Mucosa of gallbladder (tissue), 1 donor: ENCODE measurements around the gene ANKRD63. TPM values are rescaled to one million over a fixed set of nuclear protein-coding genes. Genes with fewer than 3 reads are reported as not detected.
A peak's percentile ranks its signal among the peaks of the same experiment; 100 is the strongest.

Experiments used
- DNase-seq: peaks from one replicate; pipeline ENCODE4 v3.0.0-alpha.2; 2020; ENCODE audit warnings: low spot score
- total RNA-seq: library from RNA; stranded (reverse); gene quantifications from one replicate; pipeline ENCODE4 v1.2.1, GENCODE V29; 2021
- donor health status: DM: no; HTN: no; CAD: no.

Gene ANKRD63
- total RNA-seq, 1 donor from 2014 or later = 1.6 TPM

DNA sequence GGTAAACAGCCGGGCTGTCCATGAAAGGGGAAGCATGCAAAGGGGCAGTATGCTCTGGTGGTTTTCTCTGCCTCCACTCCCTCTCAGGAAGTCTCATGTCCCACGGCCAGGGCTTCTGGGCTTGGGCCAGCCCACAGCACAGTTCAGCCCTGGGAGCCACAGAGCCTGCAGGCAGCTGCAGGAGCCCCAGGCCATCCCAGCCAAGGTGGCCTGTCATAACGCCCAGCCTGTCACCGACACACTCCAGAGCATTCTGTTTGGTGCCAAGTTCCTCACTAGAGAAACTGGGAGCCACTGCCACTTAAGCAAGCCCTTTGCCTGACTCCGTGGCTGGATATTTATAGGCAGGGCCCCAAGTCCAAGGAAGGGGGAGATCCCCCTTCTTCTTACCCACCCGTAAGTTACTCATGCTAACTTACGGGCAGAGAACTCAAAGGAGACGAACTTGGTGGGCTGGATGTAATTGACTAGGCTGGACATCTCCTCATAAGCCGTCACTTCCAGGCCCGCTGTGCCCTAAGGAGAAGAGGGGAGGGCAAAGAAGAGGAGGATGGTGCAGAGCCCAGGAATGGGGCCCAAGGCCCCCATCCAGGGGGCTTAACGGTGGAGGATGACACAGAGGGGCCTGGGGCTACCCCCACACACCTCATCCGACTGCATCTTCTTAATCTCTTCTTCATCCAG, 13.2 kb upstream of the ANKRD63 start:
- DNase-seq = no peak

DNA sequence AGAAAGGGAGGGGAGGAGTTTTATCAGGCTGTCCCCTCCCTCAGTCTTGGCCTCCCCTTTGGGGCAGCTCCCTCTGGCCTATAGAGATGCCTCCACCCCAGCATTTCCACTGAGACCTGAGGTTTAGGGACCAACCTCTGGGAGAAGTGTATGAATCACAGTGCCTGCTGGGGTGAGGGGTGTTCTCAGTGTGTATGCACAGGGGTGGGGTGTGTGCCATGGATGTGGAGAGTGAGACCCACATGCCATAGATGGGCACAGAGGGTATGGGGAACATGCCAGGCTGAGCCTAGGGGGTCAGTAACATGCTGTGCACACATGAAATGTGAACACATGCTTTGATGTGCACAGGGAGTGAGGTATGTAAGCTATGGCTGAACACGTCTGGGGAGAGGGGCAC, 12.4 kb upstream of the ANKRD63 start:
- DNase-seq = no peak

DNA sequence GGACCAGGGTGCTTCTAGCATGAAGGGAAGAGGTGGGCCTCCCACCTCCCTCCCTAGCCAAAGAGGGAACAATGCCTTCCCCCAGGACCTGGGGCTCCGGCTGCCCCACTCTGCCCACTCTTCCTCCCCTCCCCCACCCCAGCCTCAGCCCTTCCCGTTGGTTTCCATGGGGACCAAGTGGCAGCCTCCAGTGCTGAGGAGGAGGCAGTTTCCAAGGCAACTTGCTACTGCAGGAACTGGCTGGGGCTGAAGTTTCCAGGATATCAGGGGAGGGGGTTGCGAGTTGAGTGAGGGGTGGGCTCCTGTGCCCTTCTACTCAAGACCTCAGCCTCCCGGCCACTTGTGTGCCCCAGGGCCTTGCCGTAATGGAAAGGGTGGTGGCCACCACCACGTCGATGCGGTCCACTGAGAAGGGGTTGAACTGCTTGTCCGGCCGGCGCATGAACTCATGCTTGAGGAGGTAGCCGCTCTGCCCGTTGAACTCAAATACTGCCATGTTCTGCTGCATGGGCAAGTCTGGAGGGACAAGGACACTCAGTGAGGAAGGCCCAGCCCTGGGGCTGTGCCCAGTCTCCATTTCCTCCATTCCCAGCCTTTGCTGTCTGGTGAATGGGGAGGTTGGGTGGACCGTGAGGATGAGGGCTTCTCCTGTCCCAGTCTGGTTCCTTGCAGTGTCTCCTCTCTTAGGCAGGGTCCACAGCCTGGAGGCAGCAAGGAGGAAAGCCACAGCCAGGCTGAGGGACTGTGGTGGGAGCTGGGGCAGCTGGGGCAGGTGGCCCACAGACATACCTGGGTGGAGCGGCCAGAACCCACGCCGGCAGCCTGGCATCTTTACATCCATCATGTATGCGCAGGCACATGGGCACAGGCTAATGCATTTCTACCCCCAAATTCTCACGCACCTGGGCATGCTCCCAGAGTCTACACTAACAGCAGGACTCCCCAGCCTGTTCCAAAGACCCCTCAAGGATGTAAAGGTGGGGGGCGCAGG, 11.3 kb upstream of the ANKRD63 start:
- DNase-seq = no peak

DNA sequence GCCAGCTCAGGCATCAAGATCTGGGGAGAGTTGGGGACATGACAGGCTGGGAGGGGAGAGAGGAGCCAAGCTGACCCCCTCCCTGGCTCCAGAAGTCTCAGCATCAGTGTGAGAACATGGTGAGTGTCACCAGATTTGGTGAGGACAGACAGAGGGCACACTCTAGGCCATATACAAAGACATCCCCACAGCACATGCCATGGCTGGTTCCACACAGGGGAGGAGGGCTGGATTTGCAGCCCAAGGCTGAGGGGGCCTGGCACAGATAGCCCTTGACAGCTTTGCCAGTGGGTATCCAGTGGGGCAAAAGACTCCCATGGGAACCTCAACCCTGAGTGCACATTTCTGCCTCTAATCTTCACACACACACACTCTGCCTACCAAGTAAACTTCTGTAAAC, 10.1 kb upstream of the ANKRD63 start:
- DNase-seq = no peak

DNA sequence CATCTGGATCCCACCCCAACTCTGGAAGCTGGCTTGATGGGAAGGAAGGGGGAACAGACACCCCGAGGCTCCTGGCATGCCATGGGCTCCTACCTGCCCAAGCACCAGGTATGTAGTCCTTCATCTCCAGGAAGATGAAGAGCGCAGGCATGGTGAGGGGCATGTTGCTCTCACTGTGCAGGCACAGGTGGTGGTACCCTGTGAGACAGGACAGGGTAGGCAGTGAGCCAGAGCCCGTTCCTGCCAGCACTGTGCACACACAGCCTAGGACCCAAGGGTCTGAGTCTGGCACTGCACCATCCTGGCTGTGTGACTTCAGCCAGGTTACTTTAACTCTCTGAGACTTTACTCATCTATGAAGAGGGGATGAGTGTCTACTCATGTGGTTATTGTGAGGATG, 9.4 kb upstream of the ANKRD63 start:
- no peak for DNase-seq

DNA sequence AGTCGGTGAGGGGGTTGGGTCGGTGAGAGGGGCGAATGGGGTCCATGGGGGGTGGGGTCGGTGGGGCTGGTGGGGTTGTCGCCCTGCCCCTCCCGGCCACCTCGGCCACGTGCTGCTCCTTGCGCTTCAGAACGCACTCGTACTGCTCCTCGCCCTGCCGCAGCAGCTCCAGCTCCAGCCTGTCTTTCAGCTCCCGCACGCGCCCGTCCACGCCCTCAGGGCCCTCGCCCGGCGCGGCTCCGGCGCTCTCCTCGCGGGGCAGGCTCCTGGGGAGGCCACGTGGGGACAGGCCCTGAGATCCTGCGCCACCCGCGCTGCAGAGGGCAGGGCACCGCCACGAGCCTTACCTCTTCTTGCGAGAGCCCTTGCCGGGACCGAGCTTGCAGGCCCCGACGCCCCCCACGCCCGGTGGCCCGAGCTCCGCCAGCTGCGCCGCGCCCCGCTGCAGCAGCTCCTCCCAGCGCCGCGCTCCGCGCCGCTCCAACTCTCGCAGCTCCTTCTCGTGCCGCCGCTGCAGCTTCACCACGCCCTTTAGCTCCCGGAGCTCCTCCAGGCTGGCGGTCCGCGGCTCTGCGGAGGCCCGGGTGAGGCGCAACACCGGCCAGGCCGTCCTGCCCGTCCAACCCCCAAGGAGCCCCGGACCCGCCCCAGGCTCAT, 8.2 kb upstream of the ANKRD63 start:
- DNase-seq = no peak

DNA sequence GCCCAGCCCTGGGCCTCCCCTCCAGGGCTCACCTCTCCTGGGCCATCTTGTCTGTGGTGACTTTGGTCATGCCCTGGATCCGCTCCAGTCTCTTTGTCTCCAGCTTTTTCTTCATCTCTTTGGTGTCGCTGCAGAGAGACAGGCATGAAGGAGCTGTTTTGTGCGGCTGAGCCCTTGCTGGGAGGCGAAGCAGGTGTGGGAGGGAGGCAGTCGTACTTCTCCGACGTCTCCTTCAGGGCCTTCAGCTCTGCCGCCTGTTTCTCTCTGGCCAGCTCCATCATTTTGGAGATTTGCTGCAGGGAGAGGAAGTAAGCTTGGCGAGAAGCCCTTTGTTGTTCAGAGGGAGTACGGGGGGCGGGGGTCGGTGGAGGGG, 7.7 kb upstream of the ANKRD63 start:
- no peak for DNase-seq

DNA sequence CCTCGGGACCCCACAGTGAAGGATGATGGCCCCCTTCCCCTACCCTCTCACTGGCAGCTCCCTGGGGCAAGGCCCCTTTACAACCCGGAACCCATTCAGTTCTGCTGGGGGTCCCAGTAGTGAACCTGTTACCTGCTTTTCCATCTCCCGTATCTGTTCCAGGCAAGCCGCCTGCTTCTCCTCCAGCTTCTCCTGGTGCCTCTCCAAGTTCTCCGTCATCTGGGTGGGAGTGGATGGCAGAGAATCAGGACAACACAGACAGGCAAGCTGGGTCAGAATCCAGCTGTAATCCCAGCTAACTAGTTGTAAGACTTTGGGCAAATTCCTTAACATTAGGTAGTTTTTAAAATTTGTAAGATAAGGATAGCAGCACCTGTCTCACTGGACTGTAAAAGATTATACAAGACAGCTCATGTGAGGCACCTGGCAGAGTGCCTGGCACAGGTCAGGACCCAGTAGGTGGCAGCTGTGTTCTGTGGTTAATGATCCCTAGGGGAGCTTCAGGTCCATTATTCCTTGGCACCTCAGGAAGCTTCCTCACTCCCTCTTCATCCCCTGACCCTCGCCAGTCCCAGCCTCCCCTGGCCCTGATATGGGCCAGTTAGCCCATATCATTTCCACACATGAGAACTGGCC, 6.4 kb upstream of the ANKRD63 start:
- peak; percentile 90 for DNase-seq

DNA sequence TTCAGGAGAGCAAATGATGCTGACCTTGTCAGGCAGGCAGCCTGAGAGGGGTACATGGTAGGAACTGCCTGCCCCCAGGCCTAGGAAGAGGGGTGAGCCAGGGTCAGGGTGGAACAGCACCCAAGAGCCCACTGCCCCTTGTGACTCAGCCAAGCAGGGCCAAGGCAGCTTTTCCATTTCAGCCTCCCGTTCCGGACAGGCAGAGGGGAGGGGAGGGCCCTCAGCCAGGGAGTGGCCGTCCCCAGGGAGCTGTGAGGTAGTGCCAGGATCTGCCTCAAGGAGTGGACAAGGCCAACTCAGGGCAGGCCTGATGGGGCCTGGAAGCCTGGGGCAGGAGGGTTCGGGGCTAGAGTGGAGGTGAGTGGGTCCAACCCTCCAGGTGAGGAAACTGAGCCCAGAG, 5.1 kb upstream of the ANKRD63 start:
- DNase-seq = no peak

DNA sequence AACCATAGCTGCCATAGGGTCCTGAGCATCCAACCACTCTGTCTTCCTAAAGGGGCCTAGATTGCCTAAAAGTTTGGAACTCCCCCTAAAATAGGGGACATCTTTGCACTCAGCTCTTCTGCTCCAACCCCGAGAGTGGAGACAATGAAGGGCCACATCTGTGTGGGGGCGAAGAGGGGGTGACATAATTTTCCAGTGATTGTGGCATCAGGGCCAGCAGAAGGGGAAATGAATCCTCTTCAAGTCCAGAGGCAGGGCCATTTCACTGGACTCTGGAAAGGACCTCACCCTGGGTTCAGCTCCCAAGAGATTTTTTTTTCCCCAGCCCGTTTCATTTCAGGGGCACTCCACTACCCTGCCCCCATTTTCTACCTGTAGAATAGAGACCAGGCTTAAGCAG, 4.6 kb upstream of the ANKRD63 start:
- DNase-seq = no peak

DNA sequence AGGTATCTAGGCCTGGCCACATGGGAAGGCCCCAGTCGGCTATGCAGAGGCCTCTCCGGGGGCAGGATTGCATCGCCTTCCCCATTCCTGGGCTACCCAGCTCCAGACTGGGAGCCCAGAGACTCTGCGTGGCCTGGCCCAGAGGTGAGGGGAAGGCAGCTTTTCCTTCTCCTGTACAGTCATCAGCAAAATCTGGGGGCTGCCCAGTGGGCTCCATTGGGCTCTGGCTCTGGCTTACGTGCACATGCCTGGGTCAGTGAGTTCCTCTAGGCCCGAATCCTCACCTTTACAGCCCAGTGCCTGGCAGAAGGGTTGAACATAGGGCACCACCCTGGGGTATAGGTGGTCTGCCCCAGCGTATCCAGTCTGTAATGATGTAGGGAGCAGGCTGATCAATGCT, 3.9 kb upstream of the ANKRD63 start:
- no peak for DNase-seq

DNA sequence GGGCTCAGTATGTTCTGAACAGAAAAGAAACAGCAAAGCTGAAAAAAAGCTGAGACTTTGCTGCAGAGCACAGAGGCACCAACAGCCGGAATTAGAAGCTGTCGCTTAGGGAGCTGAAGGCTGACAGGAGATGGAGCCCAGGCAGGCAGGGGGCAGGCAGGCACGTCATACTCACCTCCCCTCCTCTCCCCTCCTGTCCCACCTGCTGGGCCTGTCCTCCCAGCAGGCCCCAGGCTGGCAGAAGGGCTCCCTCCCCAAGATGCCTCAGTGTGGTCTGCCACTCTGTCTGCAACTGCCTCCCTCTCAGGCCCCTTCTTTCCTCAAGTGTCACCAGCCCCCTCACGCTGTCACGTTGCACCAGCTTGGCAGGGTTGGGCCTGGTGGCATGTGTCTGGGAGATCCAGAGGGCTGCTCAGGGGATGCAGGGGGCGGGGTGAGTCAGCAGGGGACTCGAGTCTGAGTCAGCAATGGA, 3.2 kb upstream of the ANKRD63 start:
- no peak for DNase-seq

DNA sequence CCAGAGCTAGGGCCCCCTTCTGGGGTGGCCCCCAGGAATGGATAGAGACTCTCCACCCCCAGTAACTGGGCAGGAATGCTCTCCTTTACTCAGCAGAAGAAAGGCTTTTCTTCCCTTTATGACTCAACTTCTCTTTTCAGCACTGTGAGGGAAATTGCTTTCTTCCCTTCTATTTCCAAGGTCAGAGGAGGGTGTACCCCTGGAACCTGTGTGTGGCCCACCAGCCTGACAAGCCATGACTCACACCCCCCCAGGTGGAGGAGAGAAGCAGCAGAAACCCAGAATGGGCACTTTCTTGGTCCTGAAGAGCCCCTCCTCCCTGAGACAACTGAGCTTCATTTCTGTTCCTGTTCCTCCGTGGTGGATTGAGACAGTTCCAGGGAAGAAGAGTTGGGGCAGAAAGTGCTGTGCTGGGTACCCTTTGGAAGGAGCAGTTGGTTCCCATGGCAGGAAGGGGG, 2.7 kb upstream of the ANKRD63 start:
- no peak for DNase-seq

DNA sequence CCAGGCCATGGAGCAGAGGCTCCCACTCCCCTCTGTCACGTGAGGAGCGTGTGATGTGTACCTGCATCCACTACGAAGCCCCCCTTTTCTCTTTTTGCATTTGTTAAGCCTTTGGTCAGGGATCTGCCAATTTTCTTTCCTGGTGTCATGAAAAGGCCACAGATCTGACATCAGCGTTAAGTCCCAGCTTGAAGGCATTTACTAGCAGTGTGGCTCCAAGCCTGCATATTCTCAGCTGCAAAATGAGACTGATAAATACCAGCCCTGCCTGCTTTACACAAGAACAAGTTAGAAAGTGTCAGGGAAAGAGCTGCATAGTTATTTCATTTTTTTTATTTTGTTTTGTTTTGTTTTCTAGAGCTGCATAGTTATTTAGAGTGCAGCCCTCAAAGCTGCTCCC, 2.3 kb upstream of the ANKRD63 start:
- DNase-seq = no peak

DNA sequence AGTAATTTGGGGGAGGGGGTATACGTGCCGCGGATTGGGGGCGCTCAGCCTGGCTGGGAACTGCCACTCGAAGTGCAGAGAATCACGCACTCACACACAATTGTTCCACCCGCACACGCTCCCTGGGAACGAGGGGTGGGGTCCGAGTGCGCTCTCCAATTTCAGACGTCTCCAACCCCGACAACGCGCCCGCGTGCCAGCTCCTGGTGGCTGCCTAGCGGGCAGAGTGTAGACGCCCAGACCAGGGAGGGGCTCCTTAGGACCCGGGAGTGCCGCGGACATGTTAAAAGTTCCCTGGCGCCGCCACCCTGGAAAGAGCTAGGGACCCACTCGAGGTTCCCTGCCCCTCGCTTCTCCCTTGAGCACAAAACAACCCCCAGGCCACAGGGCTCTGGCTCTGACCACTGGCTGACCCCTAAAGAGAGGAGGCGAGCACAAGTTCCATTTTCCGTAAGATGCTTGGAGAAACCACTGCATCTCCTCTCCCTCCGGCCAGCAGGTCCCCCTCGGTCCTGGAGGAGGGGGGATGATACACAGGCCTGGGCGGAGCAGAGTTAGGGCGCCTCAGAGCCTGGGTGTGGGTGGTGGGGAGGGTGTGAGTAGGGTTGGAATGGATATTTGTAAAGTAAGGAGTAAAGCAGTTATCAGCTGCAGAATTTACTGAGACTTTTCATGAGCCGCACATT, 894 bp upstream of the ANKRD63 start:
- DNase-seq = no peak

DNA sequence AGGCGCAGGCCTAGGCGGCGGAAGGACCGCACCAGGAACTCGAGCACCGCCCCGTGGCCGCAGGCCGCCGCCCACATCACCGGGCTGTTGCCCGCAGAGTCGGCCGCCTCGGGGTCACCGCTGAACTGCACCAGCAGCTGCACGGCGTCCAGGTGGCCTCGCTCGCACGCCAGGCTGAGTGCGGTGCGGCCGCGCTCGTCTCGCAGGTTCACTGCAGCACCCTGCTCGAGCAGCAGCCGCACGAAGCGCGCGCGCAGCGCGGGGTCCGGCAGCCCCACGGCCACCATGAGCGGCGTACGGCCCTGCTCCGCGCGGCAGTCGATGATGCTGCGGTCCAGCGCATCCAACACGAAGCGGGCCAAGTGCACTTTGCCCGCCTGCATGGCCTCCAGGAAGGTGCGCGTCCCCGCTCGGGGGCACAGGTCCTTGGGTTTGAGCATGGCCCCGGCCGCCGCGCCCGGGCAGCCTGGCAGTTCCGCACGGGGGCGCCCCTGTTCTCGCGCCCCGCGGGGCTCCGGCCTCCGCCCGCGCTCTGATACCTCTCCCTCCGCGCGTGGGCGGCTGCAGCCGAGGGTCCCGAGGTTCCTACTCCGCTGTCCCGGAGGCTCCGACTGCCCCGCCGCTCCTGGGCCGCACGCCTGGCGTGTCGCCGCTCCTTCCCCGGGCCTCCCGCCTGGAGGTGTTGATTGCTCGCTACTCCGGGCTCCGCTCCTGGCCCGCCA, 556 bp downstream of the ANKRD63 start:
- DNase-seq = peak; percentile 38

DNA sequence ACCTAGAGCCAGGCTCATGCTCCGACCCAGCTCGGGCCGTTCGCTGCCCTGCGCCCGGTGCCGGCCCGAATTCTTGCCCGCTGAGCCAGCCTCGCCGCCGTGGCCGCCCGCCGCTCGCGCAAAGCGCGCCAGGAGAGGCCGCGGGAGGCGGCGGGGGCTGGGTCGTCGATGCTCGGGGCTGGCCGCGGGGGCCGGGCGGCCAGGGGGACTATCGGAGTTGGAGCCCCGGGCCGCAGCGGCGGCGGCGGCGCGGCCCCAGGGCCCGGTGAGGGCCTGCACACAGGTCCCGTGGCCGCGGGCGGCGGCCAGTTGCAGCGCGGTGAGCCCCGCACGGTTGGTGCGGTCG, 1.1 kb downstream of the ANKRD63 start:
- DNase-seq = no peak

DNA sequence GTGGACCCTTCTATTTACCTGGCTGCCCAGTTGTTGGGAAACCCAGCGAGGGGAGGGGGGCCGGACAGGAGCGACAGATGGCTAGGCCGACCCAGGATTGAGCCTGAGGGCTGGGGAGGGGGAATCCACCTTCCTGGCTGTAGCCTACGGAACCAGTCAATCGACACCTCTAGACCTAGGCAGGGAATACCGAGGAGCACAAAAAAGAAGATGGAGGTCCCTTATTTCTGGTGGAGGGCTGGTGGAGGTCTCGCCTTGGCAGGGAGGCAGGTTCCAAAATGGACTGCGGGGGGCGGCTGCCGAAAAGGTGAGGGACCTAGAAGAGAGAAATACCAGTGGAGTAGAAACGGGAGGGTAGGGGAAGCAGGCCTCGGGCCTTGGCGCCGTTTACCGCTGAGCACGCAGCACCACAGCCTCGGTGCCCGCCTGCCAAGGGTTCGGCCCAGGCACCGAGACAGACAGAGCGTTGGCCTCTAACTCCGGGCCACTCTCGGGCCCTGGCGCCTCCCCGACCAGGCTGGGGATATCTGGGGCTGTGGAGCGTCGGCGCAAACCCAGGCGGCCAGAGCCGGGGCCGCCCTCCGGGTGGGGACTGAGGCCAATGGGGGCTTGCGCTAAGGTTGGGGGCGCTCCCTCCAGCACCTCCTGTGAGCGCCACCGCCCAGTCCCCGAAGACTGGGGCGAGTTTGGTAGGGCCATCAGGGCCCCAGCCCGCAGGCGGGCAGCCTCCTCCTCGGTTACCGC, 1.6 kb downstream of the ANKRD63 start:
- DNase-seq = no peak

DNA sequence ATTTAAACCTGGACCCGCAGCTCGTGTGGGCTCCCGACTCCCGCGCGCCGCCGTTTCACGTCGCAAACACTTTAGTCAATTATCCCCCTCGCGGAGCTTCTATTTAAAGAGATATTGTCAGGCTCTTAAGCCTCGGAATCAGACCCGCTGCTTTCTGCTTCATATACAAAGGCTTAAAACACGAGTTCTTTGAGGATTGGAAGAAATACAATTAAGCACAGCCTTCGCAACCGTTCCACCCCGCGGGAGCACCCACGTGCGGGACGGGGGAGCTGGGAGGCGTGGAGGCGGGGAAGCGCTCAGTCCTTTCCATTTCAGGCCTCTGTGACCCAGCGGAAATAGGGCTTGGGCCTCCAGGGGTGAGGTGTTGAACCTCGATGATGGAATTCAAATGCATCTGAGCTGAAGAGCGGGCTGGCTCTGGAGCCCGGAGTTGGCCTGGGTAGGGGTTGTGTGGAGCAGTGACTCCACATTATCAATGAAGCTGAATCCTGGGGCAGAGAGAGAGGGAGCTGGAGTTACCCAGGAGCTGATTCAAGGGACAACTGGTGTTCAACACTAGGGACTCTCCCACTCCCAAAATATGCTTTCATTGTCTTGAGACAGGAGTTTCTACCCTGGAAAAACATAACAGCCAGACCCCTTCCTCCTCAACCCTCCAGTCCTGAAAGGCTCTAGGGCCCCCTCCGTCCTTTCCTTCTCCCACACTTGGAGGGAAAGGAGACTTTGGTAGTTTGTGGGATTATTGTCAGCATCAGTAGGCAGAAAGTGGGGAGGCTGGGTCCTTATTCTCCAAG, 2.4 kb downstream of the ANKRD63 start:
- no peak for DNase-seq
